GM19455 (cell line): ENCODE measurements around the gene SIL1.

Experiments used
- ATAC-seq: cut with Tn5 transposase; IDR thresholded peaks from one replicate; pipeline ENCODE4 v1.9.1; 2021; ENCODE audit not compliant: unreplicated experiment

Gene SIL1

GRCh38 chr5:138948471-138949222, 249.5 kb downstream of the SIL1 start:
- no peak for ATAC-seq

DNA sequence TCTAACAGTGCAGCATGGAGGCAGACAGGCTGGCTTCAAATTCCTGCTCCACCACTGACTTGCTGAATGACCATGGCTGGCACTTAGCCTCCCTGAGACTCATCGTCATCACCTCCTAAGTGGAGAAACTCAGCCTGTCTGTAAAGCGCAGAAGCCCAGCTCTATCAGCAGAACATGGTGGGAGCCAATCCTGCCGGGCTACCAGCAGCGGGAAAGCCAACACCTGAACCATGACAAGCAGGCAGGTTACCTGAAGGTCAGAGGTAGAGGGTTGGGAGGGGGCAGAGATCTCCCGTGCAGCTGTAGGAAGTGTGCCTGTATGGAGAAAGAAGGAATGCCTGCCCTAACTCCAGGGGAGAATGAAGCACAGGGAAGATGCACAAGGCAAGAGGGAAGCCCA, 250.4 kb downstream of the SIL1 start:
- no peak for ATAC-seq

GRCh38 chr5:138946831-138947560, 251.2 kb downstream of the SIL1 start:
- no peak for ATAC-seq

DNA sequence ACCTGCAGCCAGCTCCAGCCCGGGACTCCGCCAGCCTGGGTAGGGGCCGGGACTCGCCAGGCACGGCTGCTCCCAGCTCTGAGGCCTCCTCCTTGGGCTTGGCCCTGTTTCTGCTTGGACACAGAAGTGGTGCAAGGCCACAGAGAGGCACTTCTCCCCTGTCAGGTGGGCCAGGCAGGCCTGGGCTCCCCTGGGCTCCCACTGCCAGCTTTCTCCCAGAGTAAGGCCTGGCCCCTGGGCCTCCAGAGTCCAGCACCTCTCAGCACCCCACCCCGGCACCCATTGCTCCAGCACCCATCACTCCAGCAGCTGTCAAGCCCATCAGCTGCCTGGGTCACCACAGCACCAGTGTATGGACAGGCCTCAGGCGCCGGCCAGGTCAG, 251.9 kb downstream of the SIL1 start:
- ATAC-seq, result no peak

GRCh38 chr5:138945421-138946240, 252.5 kb downstream of the SIL1 start:
- ATAC-seq, result no peak

- no peak for ATAC-seq
Observed at GRCh38 chr5:138944527-138945322, 253.4 kb downstream of the SIL1 start.

DNA sequence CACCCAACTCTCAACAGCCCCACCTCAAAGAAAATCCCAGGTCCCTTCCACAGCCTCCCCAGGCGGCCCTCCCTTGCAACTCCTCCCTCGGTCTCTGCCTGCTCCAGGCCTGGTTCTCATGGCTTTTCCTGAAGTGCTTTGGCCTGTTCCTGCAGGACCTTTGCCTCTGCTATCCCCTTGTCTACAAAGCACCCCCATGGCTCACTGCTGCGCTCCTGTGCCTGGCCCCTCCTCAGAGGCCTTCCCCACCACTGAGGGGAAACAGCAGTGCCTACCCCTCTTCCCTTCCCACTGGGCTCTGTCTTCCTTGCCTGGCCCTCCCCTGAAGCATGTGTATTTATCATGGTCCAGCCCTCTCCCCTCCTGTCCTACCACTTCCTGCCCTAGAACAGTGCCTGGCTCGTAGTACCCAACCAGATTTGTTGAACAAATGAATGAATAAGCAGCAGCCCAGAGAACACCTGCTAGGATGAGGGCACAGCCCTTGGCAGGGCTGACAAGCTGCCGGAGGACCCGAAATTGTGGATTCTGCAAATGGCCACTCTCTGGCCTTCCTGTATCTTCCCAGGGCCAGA, 254.5 kb downstream of the SIL1 start:
- no peak for ATAC-seq

DNA sequence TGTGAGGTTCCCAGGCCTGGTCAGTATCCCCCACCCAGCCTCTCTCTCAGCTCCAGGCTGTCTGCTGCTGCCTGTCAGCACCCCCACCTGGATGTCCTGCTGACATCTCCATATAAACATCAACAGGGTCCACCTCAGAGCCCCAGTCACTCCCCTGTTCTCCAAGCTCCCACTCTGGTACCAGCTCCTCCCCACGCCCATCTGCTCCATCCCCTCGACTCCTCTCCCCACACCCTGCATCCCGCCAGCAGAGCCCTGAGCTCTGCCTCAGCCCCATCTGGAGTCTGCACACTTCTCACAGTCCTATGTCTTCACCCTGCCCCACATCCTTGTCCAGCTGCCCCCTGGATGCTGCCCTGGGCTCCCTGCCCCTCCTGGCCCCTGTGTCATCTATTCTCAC, 255.3 kb downstream of the SIL1 start:
- ATAC-seq, result no peak

- no peak for ATAC-seq
Observed at GRCh38 chr5:138942066-138942465, 256.1 kb downstream of the SIL1 start.

DNA sequence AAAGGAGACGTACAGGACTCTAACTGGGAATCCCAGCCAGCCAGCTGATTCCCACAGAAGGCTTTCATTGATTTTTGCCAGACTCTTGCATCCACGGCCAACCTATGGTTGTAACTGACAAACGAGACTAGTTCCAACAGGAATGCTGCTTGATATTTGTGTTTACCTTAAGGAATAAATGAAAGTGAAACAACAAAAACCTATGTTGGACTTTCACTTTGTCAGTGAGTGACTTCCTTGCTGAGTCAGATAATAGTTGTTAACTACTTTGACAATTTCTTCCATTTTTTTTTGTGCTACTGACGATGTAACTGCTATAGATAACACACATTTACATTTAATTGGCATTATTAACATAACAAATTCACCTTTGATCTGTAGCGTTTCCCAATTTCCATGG, 259.6 kb downstream of the SIL1 start:
- no peak for ATAC-seq

DNA sequence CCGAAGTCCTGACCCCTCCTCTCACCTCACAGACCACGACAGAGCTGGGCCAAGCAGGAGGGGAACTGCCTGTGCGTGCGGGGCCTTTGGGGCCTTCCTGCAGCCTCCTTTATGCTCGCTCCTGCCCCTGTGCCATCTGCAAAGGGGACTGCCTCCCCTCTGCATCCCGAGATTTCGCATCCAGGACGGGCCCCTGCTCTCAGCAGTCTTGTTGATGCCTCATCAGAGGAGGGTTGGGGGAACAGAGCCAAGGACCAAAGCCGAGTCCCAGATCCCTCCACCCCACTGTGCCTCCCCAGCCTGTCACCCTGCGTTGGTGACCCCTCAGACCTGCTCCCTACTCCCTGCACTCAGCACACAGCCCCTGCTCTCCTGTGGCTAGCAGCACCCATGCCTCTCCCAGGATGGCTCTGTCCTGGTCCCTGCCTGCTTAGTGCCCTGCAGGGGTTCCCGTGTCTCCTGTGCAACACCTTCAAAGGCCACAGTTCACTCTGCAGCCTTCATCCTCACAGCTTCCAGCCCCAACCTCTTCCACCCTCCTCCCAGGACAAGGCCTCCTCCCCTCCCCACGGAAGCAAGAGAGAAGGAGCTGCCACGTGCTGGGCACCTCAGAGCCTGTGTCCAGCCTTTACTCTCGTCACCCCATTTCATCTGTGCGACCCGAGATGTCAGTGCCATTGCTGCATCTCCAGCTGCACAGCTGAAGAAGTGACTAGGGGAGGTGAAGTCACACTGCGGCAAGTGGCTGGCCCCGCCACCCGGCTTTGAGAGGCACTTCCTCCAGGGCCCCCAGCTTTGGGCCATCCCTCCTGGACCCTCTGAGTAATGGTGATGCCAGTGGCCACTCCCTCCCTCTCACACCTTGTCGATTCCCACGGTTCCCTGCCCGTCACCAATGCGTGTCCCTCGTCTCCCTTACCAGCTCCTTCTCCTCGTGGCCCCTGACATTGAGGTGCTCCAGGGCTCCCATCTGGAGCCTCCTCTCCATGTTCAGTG, 260.5 kb downstream of the SIL1 start:
- ATAC-seq, result no peak

GRCh38 chr5:138936968-138937345, 261.2 kb downstream of the SIL1 start:
- ATAC-seq, result no peak

GRCh38 chr5:138936225-138936967, 261.8 kb downstream of the SIL1 start:
- no peak for ATAC-seq

GRCh38 chr5:138935466-138935865, 262.7 kb downstream of the SIL1 start:
- no peak for ATAC-seq

- no peak for ATAC-seq
Observed at GRCh38 chr5:138934971-138935370, 263.2 kb downstream of the SIL1 start.

DNA sequence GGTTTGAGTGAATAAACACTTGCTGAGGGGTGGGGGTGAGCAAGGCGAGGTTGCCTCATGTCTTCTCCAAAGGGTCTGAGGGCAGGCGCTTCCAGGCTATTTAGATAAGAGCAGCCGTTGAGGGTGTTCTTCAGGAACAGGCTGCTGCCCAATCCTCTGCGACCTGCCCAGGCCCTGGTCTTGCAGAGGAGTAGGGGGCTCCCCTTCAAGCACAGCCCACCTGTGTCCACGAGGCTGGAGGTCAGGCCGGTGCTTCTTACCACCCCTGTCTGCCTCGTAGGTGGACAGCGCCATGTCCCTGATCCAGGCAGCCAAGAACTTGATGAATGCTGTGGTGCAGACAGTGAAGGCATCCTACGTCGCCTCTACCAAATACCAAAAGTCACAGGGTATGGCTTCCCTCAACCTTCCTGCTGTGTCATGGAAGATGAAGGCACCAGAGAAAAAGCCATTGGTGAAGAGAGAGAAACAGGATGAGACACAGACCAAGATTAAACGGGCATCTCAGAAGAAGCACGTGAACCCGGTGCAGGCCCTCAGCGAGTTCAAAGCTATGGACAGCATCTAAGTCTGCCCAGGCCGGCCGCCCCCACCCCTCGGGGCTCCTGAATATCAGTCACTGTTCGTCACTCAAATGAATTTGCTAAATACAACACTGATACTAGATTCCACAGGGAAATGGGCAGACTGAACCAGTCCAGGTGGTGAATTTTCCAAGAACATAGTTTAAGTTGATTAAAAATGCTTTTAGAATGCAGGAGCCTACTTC, 264.5 kb downstream of the SIL1 start:
- no peak for ATAC-seq

- no peak for ATAC-seq
Observed at GRCh38 chr5:138932171-138932810, 265.9 kb downstream of the SIL1 start.
